AG04449 (cell line): ENCODE data around the gene SKAP1.

Experiments
- CTCF ChIA-PET: fragments of 350-600 bp; formaldehyde crosslinking; extraction: SDS; loops from one replicate; lab custom pipeline; 2021; ENCODE audit warnings: antibody characterized with exemption; lab: Yijun Ruan, JAX
- POLR2A ChIA-PET: fragments of 400-600, 350-600 bp; formaldehyde crosslinking; extraction: SDS; loops from one replicate; lab custom pipeline; 2020; ENCODE audit warnings: antibody characterized with exemption, inconsistent platforms; lab: Yijun Ruan, JAX
- DNase-seq: peaks from one replicate; pipeline ENCODE4 v3.0.0-alpha.2; 2010; ENCODE audit warnings: low read depth, low spot score
- H3K4me3 ChIP-seq: 2 replicates; pipeline ENCODE4 v1.5.1; 2011; ENCODE audit warnings: low read depth, mild to moderate bottlenecking, control low read depth, low read length
- CTCF ChIP-seq: IDR thresholded peaks from one replicate; pipeline ENCODE4 v1.5.1; 2011; ENCODE audit warnings: mild to moderate bottlenecking, moderate library complexity, low read length, control low read depth, inconsistent platforms; ENCODE audit not compliant: insufficient read depth; ENCODE audit errors: missing control alignments

Gene SKAP1

GRCh38 chr17:48378708-48379392, 51.2 kb downstream of the SKAP1 start:
- no peak for TF ChIP-seq CTCF
- DNase-seq = no peak
- ChIA-PET POLR2A (no interaction called here), CTCF (interaction anchor here (0.9 to 1.3 kb wide), 4 partner anchors 16 to 78 kb away, joined by 3 to 6 read pairs (median 3); no protein-coding TSS in a partner anchor)
- H3K4me3 ChIP-seq = no peak overlapping the region

GRCh38 chr17:48378238-48378637, 51.8 kb downstream of the SKAP1 start:
- TF ChIP-seq CTCF = no peak
- no peak for DNase-seq
- ChIA-PET CTCF (interaction anchor here (0.5 to 1.3 kb wide), 4 partner anchors 15 to 166 kb away, joined by 3 to 6 read pairs (median 3); no protein-coding TSS in a partner anchor), POLR2A (interaction anchor here (0.5 to 1.0 kb wide), 2 partner anchors 160 to 164 kb away, joined by 3 read pairs; no protein-coding TSS in a partner anchor)
- no peak overlapping the region for H3K4me3 ChIP-seq

GRCh38 chr17:48376682-48377325, 53.2 kb downstream of the SKAP1 start:
- POLR2A ChIA-PET = no interaction called here
- CTCF ChIA-PET = interaction anchor here (1.2 kb wide), 1 partner anchor 94 kb away, joined by 3 read pairs; no protein-coding TSS in a partner anchor
- no peak for DNase-seq

GRCh38 chr17:48375356-48375755, 54.7 kb downstream of the SKAP1 start:
- peak; percentile 14 for DNase-seq
- ChIA-PET CTCF (interaction anchor here (0.7 to 1.7 kb wide), 5 partner anchors 12 to 73 kb away, joined by 3 to 4 read pairs (median 3); no protein-coding TSS in a partner anchor), POLR2A (no interaction called here)
- no peak for TF ChIP-seq CTCF
- no peak overlapping the region for H3K4me3 ChIP-seq

More at GRCh38 chr17:48376682-48377325, 53.2 kb downstream of the SKAP1 start:
- TF ChIP-seq CTCF = no peak
- H3K4me3 ChIP-seq = no peak overlapping the region

GRCh38 chr17:48374650-48375230, 55.3 kb downstream of the SKAP1 start:
- no peak for DNase-seq
- CTCF ChIA-PET = interaction anchor here (0.7 to 1.7 kb wide), 5 partner anchors 11 to 74 kb away, joined by 3 to 4 read pairs (median 3); no protein-coding TSS in a partner anchor
- H3K4me3 ChIP-seq = no peak overlapping the region
- POLR2A ChIA-PET = no interaction called here
- TF ChIP-seq CTCF = no peak
